DMS153 treated with DMSO at 0.1 percent for 48 hours (cell line): Measurements from ENCODE around the gene PXN.
"Not testable (repeated sequence)": the region's sequence is repeated elsewhere in the genome, so short reads cannot be mapped to it uniquely, and the experiment has no call there.

ENCODE experiments used
- DNase-seq: peaks from one replicate; lab custom pipeline; 2025; ENCODE audit not compliant: unreplicated experiment; lab: John Stamatoyannopoulos, UW

PXN gene

DNA sequence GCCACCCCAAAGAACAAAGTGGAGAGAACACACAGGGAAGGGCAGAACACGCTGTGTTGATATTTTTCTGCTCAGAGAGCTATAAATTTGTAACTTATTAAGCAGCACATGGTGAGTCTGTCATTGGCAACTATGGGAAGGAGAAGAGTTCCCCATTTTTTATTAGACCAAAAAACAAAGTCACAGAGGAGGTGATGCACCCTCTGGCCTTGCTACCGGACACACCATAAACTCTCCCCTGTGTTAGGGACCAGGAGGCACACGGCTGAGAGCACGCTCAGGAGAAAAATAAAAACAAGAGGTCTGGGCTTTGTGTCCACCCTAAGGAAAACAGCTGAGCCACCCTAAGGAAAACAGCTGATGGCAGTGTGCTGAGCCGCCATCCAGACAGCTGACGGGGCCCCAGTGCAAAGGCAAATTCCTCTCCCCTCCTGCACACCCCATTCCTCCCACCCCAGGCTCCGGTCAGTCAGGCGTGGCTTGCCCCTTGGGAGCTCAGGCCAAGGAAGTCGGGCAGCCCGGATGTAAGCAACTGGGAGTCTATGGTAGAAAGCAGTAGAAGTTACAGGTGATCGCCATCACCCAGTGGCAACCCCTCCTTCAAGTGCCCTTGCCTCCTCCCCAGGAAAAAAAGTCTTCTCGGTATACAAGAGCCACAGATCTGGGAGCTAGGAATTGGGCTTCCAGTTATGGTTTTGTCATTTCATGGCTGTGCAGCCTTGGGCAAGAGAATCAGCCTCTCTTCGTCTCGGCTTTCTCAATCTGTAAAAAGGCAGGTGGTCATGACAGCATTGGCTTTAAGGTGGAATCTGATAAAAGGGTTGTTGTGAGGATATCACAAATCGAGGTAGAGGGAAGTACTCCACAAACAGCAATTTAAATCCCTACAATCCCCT is 2.4 kb downstream of the PXN start:
- DNase-seq, result no peak

DNA sequence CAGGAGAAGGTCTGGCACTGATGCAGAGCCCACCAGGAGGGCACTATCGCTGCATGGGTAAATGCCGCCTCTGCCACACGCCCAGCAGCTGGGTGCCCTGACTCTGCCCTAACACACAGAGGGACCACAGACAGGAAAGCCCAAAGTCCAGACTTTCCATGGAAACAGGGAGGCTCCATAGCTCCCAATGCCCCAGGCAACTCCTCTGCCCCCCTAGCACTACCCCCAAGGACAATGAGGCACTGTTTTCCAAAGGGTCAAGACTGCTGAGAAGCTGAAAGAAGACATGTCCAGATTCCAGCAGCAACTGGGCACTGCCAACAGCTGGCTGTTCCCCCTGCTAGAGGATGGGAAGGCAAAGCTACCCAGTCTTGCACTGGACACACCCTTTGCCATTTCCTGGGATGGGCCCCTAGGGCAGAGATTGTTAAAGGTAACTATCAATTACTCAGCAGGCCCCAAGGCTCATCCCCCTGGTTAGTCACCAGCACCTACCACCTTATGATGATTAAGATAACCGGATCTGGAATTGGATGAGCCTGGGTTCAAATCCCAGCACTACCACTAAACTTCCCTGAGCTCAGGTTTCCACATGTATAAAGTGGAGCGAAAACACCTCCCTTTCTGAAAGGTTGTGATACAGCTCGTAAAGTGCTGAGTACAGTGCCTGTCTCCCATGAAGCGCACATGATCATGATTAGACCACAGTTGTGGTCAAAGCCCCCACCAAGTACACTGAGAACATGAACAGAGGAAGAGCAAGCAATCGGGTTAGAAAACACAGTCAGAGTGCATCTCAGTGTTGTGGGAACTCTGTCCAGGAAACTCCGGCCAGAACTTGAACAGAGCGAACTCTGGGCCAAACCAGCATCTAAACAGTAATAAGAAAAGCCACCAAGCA is 3.3 kb downstream of the PXN start:
- DNase-seq, result no peak

DNA sequence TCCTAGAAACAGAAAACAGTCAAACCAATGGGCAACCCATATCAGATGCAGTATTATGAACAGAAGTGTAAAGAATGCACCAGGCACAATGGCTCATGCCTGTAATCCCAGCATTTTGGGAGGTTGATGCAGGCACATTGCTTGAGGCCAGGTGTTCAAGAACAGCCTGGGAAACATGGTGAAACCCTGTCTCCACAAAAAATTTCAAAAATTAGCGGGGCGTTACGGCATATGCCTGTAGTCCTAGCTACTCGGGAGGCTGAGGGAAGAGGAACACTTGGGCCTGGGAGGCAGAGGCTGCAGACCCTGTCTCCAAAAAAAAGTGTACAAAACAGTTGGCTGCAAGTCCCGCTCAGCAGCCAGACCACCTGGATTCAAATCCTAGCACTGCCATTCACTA is 4.9 kb downstream of the PXN start:
- no peak for DNase-seq

DNA sequence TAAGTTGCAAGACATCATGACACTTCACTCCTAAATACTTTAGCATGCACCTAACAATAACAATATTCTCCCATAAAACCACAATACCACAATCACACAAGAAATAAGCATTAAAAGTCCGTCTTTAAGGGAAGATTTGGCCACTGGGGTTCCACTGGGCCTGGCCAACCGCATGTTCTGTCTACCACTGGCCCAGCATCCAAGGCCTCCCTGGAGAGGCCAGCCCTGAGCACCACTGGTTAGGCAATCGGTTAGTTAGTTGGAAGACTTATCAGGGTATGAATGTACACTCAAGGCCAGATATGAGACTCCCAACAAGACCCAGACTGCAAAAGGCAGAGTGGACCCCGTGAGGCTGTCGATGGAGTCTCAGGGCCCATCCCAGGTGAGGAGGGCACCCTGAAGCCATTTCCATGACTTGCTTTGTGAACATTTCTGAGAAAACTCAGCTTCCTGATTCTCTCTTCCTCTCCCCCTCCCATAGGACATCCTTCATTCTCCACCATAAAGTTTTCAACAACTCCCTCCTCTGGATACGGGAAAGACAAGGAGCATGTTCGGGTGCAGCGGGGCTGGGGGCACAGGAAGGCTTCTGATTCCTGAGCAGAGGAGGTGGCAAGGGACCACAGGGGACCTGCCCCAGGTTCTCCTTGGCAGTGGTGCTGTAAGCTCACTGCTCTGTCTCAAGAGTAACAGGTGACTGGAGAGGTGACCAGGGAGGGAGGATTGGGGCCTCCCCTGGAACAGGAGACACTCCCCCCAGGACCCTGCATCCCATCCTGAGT is 5.9 kb downstream of the PXN start:
- DNase-seq, result no peak

DNA sequence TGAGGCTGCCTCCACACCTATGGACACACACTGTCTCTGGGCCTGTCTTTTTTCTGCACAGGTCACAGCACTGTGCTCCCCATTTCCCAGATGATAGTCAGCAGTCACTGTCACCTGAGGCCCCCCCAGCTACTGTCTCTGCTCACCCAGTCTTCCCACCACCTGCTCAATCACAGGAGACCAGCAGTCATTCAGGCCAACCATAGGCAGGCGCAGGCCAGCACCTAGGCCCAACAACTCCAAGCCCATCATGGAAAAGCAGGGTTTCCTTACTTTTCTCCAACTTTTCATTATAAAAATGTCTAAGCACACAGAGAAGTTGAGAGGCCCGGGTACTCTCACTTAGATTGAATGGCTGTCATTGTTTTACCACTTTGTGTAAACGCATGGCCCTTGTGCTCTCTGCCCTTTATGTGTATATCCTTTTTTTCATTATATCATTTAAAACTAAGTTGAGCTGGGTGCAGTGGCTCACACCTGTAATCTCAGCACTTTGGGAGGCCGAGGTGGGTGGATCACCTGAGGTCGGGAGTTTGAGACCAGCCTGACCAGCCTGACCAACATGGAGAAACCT is 7.1 kb downstream of the PXN start:
- DNase-seq, result no peak

DNA sequence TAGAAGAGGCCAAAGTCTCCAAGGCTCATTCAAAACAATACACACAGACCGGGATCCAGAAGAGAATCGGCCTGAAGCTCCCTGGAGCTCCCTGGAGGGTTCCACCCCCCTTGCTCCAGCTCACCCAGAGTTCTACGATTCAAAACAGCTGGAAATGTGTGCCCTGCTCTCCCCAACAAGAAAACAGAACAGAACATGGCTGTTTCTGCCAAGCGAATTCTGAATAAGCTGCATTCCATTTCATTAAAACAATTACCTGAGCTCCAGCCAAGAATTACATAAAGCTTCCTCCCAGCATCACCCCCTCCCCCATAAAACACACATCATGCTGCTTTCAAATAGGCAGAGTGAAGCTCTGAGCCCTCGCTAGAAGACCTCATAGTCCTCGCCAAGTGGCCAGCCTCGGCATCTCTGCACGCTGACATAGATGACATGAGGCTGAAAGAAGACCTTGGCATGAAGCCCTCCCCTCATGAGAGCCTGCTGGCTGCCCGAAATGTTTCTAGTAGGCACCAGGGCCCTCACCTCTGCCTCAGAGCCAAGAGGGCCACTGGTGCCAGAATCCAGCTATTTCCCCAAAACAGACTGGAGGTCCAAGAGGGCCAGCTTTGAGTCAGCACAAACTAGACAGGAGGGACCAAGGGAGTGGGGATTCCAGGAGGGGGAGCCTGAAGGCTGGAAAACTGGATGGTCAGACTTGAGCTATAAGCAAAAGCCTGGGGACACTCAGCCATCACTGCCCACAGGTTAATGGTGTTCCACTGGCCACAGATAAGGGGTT is 8.3 kb downstream of the PXN start:
- no peak for DNase-seq

DNA sequence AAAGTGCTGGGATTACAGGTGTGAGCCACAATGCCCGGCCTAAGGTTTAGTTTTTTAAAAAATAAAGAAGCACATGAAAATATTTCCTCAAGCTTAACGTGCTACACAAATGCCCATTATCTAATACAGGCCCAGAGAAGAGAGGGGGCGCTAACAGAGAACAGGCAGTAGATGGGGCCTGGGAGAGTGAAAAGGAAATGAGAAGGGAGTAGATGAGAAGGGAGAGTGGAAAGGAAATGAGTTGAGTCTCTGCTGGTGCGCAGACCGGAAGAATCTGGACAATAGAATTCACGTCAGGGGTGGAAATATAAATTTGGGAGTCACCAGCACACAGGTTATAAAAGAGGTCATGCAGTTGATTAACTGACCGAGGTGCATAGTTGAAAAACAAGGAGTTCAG is 10.7 kb downstream of the PXN start:
- no peak for DNase-seq

DNA sequence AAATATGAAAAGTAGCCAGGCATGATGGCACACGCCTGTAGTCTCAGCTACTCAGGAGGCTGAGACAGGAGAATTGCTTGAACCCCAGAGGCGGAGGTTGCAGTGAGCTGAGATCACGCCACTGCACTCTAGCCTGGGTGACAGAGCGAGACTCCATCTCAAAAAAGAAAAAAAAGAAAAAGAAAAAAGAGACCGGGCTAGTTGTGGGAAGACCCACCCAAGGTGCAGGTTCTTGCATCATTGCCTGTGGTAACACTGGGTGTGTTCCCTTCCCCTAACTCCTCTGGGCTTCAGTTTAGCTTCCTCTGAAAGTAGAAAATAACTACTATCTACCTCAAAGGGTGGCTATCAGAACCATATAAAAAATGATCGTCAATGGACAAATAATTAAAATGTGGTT is 12.2 kb downstream of the PXN start:
- not testable (repeated sequence) for DNase-seq

DNA sequence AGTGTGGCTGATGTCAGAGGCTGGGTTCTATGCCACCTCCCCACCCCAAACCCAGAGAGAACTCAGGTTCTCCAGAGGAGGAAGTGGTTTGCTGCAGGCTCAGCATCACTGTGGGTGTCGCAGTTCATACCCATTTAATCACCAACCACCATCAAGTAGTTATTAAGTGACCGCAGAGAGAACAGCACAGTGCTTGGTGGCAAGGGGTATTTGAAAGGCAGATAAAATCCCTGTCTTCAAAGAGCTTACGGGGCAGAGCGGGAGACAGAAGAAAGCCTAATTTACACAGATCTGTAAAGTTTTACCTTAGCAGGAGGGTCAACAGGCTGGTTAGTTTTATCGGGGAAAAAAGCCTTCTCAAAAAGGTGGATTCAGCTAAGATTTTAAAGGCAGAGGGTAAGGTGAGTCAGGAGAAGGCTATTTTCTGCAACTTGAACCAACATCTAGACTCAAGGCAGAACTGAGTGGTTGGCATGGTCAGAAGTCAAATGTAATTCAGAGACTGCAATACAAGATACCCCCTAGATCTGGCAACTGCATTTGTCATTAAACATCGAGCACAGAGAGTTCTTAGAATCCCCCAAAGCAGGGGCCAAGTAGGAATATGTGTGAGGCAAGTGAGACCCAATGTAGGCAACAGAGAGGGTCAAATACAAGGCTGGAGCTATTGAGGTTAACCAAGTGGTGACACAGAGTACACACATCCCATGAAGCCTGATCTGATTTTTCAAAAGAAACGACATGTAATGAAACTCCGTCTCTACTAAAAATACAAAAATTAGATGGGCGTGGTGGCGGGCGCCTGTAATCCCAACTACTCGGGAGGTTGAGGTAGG is 13.2 kb downstream of the PXN start:
- DNase-seq, result no peak

DNA sequence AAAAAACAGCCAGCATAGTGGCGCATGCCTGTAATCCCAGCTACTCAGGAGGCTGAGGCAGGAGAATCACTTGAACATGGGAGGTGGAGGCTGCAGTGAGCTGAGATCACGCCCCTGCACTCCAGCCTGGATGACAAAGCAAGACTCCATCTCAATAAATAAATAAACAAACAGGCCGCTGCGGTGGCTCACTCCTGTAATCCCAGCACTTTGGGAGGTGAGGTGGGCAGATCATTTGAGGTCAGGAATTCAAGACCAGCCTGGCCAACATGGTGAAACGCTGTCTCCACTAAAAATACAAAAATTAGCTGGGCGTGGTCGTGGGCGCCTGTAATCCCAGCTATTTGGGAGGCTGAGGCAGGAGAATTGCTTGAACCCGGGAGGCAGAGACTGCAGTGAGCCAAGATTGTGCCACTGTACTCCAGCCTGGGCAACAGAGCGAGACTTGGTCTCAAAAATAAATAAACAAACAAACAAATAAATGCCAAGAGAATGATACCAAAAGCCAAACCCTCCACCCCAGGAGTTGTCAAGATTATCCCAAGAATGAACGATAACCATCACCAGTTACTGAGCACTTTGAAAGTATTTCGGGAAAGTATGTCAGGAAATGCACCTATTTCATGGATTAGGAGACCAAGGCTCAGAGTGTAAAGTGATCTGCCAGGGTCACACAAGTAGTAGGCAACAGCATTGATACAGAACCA is 14.0 kb downstream of the PXN start:
- DNase-seq, result not testable (repeated sequence)

DNA sequence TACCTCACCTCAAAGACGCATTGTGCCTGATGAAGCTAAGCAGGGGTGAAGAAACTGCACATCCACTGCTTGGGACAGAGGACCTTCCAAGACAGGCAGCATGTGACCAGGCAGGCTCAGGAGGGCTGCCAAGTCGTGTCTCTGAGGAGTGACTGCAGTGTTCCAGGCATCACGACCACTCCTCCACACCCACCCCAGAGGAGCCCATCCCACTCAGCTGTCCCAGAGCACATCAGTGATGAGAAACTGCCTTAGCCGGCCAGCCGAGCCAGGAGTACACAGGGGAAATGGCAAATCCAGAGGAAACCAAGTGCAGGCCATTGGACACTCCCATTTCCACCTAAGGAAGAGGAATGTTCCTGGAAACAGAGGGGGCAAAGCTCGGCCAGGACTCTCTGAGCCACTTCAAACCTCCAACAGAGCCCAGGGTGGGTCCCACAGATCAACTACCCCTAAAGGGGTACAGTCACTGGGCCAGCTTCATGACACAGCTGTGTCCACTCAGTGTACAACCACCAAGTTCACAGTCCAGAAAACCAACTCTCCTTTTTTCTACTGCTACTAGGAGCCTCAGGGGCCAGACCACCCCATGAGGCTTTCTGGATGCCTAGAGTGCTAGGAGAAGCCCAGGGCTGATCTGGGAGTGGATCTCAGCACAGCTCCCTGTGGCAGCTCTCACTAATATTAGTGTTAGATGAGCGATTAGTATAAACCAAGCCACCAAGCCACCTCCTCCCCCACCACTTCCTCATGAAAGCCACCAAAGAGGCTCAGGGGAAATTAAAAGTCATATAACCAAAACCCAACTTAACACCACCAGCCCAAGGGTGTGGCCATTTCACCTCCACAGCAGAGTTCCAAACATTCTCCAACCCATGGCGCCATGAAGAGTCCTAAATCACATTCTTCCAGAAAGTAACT is 15.4 kb downstream of the PXN start:
- no peak for DNase-seq

DNA sequence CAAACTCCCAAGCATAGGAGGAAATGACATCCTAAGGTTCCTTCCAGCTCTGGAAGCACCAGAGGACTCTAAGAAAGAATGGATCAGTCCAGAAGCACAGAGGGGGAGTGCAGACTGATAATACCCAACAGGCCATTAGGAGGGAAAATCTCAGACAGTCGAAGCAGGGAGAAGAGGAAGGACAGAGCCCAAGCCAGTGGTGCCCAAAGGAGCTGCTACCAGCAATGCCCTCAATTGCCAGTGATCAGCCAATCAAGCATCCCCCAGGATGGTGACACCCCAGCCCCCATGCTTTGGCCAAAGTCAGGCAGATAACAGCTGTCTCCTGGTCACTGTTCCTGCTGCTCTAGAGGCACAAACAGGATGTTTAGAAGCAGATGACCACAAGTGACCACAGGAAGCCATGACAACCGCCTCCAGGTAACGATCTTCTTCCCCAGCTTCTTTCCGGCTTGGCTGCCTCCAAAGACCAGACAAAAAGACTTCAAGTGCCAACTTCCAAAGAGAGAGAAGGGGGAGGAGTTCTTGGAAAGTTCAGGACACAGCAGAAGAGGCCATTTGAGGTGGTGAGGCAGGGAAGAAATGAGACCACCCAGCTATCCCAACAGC is 16.2 kb downstream of the PXN start:
- no peak for DNase-seq

DNA sequence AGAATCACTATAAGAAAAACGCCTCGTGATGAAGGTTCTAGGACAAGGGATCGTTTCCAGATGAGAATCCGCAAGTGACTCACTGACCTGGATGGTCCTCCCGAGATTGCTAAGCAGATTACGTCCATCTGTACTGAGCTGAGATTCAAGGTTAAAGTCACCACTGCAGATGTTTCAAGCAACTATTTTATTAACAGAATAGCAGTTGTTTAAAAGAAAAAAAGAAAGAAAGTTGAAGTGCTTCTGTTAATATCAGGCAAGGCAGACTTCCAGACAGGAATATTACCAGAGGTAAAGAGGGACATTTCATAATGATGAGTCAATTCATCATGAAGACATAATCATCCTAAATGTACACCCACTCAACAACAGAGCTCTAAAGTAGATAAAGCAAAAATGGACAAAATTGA is 17.9 kb downstream of the PXN start:
- DNase-seq, result no peak

DNA sequence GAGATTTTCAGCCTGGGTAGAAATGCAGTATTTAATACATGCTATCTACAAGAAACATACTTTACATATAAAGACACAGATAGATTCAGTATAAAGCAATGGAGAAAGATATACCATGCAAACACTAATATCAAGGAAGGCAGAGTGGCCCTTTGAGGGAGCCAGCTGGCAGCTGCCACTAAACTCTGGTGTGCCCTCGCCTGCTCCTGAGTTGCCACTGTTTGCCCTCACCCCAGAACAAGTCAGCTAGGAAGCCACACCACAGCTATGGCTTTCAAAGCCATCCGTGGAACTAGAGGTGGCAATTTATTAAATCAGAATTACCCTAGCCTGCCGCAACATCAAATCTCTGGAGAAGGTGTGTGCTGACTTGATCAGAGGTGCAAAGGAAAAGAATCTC is 18.3 kb downstream of the PXN start:
- no peak for DNase-seq

DNA sequence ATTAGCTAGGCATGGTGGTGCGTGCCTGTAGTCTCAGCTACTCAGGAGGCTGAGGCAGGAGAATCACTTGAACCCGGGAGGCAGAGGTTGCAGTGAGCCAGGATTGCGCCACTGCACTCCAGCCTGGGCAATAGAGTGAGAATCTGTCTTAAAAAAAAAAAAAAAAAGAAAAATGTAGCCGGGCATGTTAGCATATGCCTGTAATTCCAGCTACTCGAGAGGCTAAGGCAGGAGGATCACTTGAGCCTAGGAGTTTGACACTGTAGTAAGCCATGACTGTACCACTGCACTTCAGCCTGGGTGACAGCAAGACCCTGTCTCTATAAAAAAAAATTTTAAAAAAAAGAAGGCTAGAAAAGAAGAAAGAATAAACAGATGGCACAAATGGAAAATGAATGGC is 18.8 kb downstream of the PXN start:
- DNase-seq, result not testable (repeated sequence)

DNA sequence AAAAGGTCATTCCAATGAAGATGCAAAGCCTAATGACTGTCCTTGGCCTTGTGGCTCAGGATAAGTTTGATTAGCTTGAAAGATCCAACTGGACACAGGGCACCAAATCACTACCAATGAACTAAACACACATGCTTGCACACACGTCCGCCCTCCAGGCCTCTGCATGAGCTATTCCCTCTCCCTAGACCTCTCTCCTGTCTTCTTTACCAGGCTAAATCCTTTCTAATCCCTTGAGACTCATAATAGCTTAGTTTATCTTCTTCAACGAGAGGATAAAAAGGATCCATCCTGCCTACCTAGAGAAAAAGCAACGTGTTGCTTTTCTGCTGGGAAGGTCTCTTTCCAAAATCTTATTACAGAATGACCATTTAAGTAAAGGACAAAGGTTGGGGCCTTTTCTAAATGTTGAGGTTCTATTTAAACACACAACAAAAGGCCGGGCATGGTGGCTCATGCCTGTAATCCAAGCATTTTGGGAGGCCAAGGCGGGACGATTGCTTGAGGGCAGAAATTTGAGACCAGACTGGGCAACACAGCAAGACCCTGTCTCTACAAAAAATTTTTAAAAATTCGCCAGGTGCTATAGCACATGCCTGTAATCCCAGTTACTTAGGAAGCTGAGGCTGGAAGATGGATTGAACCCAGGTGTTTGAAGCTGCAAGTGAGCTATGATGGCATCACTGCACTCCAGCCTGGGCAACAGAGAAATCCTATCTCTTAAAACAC is 22.4 kb downstream of the PXN start:
- DNase-seq, result no peak
